Iris pigment epithelial cell (primary cell): ENCODE results near the gene SH3BGRL3.
"Not testable (repeated sequence)": the region's sequence is repeated elsewhere in the genome, so short reads cannot be mapped to it uniquely, and the experiment has no call there.

Experiments
- DNase-seq: peaks from one replicate; pipeline ENCODE4 v3.0.0-alpha.2; 2011; ENCODE audit warnings: low read depth

The SH3BGRL3 gene

GRCh38 chr1:26290882-26291261, 11.0 kb downstream of the SH3BGRL3 start:
- no peak for DNase-seq

DNA sequence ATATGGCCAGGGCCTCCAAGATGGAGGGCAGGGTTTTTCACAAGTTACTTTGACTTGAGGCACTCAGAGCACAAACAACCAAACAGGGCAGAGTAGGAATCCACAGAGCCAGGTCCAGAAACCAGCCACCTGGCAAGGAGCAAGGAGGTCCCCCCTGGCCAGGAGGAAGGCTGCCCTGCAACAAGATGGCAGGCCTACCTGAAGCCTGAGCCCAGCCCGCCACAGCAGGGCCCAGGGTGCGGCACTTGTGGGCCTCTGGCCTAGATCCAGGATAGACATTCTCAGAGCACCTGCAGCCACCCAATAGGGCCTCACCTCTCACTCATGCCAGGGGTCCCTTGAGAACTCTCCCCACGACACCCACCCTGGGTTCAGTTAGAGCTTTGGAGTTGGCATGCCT, 11.5 kb downstream of the SH3BGRL3 start:
- no peak for DNase-seq

DNA sequence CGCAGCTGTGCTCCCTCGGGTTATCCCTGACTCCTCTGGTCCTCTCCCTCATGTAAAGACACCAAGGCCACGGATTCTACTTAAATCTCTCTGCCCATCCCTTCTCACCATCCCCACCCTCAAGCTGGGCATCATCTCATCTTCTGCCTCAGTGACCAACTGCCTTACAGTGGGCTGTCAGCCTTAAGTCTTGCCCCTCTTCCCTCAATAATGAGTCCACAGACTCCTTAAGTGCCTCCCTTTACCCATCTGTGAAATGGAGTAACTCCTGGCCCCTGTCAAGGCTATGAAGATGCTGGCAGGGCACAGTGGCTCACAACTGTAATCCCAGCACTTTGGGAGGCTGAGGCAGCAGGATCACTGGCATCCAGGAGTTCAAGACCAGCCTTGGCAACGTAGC, 12.1 kb downstream of the SH3BGRL3 start:
- no peak for DNase-seq

DNA sequence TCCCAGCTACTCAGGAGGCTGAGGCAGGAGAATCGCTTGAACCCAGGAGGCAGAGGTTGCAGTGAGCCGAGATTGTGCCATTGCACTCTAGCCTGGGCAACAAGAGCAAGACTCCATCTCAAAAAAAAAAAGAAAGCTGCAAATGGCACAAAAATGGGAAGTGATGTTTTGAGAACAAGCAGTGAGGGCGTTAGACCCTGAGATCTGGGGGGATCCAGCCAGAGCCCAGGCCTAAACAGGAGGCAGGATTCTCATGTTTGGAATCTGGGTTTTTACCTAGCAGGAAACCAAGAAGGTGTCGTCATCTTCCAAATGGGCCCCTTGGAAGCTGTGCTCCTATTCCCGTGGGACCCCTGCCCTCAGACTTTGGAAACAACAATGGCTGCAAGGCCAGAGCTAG, 12.8 kb downstream of the SH3BGRL3 start:
- not testable (repeated sequence) for DNase-seq

- no peak for DNase-seq
Observed at GRCh38 chr1:26293911-26294463, 14.1 kb downstream of the SH3BGRL3 start.

GRCh38 chr1:26295194-26296138, 15.6 kb downstream of the SH3BGRL3 start:
- no peak for DNase-seq

- no peak for DNase-seq
Observed at GRCh38 chr1:26296340-26297056, 16.6 kb downstream of the SH3BGRL3 start.

GRCh38 chr1:26297057-26297790, 17.3 kb downstream of the SH3BGRL3 start:
- DNase-seq: no peak

- DNase-seq: no peak
Observed at GRCh38 chr1:26297791-26298124, 17.9 kb downstream of the SH3BGRL3 start.

DNA sequence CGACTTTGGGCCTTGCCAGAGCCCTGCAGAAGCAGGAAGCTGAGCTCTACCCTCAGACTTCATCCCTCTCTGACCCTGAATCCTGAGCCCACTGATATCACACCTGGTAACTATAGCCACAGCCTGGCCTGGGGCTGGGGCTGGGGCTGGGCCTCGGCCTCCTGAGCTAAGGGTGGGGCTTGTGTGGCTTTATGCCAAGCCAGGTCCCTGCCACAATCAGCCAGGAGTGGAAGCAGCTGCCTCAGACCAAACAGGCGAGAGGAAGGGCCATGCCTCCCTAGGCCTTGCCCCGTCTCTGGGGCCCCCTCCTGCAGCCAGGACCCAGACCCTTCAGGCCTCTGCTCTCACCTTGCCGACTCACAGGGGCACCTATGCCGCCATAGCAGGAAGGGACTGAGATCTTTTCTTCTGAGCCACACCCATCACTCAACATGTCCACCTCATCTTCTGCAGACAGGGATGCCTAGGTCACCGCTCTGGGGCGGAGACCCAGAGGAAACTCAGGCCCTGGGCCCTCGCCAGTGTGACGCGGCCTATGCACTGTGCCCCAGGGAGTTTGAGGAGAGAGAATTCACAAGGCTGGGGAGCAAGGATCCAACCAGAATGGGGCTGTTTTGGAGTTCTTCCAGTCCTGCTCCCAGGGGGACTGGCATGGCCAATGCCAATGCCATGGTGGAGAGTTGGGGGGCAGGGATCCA, 20.8 kb downstream of the SH3BGRL3 start:
- DNase-seq: no peak

- peak; percentile 67 for DNase-seq
Observed at GRCh38 chr1:26302733-26303405, 23.0 kb downstream of the SH3BGRL3 start.

DNA sequence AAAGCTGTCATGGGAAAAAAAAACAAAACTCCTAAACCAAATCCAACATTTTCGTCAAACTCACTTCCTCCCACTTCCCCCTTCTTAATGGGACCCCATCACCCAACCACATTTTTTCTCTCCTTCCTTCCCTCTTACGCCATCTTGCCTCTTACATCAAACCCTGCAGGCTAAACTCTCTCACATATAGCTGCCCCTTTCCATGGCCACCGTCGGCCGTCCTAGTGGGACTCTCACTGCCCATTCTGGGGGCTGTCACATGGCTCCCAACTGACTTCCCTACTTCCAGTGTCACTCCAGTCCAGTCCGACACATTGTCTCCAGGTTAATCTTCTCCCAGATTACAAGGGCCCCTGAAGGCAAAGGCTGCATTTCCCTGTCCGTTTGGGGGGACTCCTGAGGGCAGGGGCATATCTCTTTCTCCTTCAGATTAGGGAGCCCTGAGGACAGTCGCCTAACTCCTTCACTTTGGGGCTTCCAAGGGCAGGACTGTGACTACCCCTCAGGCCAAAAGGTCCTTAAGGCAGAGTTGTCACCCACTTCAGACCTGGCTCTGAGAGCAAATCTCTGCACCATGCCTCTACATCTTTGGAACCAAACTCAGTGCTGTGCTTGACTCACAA, 25.9 kb downstream of the SH3BGRL3 start:
- DNase-seq: no peak

GRCh38 chr1:26306290-26307229, 26.7 kb downstream of the SH3BGRL3 start, which contains the start of gene UBXN11:
Gene UBXN11 (minus strand): TSS chr1:26306636. CDS start chr1:26302883, 3,753 bp downstream.
- DNase-seq: peak; percentile 96

DNA sequence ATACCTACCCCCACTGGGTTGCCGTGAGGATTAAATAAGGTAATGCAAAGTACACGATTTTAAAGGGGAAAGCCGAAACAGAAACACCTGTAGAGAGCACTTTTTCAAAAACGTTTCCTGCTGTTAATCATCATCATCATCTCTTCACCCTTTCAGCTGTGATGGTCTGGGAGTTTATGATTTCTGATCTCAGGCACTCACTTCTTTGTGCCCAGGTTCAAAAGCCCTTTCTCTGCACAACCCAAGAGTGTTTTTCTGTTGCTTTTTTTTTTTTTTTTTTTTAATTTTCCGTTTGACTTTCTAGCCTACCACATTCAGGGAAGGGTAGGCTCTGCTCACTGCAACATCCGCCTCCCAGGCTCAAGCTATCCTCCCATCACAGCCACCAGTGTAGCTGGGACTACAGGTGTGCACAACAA, 27.5 kb downstream of the SH3BGRL3 start:
- no peak for DNase-seq

- DNase-seq: not testable (repeated sequence)
Observed at GRCh38 chr1:26307966-26308899, 28.3 kb downstream of the SH3BGRL3 start.

DNA sequence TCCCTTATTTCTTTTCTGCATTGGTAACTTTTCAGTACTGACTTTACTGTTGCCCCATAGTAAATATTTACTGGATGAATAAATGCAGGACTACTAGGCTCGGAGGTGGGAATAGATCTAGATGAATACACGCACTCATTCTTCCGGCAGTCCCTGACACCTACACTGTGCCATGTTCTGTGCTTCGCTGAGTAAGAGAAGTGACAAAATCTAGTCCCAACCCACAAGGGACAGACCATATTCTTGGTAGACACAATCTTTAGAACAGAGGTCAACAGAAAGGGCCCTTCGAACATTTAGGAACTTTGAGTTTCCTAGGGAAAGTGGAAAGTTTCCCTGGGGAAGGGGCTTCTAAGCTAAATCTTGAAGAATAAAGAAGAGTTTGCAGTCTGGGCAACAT, 34.6 kb downstream of the SH3BGRL3 start:
- no peak for DNase-seq

GRCh38 chr1:26315874-26316850, 36.3 kb downstream of the SH3BGRL3 start:
- DNase-seq: no peak
